HG02884 (cell line): ENCODE data around the gene CTDSPL.

Experiments used
- ATAC-seq: cut with Tn5 transposase; IDR thresholded peaks from one replicate; pipeline ENCODE4 v1.9.1; 2021; ENCODE audit warnings: mild to moderate bottlenecking, moderate library complexity; ENCODE audit not compliant: unreplicated experiment

The CTDSPL gene

DNA sequence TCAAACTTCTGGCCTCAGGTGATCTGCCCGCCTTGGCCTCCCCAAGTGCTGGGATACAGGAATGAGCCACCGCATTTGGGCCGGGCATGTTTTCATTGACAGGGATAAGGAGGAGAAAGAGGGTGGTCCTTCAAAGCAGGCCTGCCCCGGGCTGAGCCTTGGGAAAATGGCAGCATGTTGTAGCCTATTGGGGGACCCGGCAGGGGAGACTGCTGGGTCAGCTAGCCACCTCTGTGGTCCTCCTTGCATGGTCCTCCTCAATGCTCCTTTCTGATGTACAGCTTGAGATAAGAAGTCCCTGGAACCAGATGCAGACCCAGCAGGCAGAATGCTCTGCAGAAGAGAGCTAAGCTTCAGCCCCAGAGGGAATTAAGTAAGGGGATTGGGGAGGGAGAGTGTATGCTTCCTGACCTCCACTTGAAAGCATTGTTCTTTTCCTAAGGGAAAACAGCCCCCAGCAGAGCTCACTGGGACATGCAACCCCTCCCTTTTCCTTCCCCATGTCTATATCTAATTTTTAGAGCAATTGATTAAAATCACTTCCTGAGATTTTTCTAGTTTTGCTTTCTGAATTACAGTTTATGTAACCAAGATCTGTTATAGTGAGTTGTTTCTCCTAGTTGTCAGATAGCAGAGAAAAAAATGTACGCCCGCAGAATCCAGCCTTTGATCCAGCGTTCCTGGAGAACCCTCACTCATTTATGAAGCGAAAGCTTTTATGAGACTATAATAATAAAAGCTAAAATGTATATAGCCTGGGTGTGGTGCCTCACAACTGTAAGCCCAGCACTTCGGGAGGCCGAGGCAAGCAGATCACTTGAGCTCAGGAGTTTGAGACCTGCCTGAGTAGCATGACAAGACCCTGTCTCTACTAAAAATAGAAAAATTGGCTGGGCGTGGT lies 80.2 kb downstream of the CTDSPL start:
- ATAC-seq, result no peak

DNA sequence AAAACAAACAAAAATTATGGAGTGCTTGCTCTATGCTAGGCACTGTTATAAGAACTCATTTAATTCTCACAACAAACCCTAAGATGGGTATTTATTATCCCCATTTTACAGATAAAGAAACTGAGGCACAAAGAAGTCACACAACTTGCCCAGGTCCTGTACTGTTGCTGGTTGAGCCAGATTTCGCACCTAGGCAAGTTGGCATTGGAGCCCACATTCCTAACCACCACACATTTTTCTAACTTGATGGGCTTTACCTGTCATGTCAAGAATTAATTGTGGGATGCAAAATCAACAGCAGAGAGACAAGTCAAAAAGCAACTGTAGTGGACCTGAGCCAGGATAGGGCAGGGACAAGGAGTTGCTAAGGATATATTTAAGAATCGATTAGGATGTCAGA lies 81.0 kb downstream of the CTDSPL start:
- ATAC-seq, result no peak

DNA sequence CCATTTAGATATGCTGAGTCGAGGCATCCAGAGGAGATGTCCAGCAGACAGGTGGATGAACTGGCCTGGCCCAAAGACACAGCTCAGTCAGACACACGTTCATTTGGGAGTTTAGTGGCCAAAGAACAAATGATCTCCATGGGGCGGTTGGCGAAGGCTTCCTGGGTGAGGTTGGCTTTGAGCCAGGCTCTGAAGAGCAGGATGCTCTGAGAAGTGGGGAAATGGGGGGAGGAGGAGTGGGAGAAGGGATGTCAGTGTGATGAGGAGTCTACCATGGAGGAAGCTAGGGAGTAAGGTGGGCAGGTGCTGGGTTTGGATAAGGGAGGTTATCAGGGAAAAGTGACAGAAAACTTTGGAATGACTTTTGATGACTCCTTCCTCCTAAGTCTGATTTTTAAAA lies 81.4 kb downstream of the CTDSPL start:
- no peak for ATAC-seq

DNA sequence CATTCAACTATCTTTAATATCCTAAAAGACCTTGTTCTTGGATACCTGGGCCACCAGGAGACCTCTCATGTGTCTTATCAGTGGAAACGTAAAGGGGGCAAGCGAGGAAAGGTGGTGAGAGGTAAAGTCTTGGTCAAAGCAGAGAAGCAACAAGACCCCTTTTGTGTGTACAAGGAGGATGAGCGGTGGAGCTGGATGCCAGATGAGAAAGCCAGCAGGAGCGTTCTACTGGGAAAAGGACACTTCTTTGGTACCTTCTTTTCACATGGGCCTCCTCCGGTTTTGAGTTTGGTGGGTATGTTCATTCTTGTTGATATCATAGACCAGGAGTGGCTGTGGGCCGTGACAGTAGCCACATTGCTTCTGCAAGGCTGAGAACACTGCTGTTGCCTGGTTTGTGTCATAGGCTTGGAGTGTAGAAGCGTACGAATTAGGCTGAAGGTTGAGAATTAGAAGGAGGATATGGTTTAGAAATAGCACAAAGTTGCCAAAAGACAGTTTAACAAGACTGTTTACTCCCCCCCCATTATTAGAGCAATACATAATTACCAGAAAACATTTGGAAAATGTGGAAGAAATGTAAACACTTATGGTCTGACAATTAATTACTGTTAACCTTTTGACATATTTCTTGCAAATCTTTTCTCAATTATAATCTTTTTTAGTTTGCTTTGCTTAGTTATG lies 82.1 kb downstream of the CTDSPL start:
- ATAC-seq, result no peak

DNA sequence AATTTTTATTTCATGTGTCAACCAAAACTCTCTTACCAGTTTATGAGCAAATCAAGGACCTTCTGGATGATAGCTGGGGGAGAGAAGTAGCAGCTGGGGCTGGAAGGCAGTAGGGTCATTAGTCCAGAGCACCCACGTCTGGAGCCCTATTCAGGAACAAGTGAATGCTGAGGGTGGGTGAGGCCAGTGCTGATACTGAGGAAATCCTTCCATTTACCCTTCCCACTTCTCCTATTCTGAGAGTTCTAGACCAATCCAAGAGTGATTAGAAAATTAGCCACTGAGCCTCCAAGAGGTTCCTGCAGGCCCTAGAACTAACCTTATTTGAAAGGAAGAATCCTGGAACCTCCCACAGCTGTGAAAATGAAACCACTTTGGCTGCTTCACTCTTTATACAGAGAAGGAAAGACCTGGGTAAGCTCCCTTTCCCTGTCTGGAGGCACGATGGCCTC lies 82.7 kb downstream of the CTDSPL start:
- ATAC-seq, result no peak

DNA sequence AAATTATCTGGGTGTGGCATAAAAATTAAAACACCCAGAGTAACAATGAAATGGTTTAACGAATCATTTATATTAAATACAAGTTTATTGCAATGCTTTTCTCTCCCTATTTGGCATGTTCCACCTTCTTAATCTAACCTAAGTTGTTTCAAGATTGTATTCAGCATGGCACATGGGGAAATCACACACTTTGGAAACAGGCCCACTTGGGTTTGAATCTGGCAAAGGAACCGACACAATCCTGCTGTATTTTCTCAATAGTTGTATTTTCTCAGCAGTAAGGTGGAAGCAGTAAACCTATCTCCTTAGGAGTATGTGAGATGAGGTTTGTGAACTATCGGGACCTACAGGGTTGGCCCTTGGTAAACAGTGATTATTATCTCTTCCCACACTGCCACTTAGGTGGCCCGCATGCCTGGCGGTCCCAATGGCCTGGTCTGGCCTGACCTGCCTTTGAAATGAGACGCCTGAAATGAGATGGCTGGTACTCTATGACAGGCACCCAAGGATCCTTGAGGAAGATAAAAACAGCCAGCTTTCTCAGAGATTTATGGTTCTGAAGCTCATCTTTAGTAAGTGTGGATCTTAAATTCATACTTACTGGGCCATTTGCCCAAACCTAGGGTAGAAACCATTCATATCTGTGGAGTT lies 83.6 kb downstream of the CTDSPL start:
- ATAC-seq, result no peak

DNA sequence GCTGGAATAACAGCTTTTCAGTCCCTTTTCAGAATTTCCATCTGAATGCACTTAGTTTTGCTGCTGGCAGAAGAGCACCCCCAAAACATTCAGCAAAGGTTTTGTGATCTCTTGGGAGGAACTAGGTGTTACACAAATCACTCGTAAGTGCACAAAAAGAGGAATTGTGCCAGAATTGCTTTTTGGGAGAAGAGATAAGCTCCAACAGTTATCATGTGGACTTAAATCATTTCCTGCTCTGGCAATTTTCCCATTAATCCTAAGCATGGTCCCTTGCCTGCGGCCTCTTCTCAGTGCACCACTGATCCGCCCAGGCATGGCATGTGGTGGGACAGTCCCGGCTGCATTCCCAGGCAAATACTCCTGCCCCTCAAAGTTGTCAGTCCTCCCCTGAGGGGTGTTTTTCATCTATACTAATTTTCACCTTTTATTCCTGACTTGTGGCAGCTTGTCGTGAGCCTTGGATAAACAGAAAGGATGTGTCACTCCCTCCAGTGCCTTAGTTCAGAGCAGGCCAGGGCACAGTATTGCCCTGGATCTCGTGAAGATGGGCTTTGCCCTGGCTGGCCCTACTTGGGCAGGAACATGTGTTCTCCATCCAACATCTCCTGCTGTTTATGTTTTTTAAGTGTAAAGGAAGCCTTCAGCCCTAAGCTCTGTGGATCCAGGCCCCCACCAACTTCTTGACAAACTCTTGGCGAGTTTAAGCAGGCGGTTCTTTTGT lies 84.3 kb downstream of the CTDSPL start:
- ATAC-seq, result no peak

DNA sequence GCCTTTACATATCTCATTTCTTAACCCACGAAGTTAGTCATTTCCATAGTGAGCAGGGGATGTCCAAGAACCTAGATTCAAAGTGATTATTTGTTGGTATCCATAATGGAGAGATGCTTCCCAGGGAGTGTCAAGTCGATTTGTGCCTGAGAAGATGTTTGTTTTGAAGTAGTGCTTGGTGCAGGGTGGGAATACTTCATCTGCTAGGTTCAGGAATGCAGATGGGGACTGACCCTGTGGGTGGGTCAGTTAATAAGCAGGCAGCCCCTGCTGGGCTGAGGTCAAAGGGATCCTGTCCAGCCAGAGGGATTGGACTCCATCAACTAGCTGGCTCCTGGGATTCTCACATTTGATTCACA lies 84.8 kb downstream of the CTDSPL start:
- ATAC-seq, result no peak

DNA sequence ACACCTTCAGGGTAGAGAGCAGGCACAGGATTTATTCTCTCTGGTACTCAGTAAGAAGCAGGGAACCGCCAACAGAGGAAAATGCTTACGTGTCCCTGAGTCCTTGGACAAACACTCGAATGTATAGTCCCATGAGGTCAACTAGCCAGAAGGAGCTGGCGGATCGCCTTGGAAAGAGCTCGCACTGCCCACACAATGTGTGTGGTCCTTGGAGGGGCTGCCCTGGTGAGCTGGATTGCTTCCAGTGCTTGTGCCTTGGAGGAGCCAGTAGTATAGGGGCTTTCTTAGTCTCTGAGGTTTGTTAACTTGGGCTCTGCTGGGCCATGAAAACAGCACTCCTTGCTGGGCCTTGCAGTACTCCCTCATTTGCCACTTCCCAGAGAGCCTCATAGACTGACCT lies 88.2 kb downstream of the CTDSPL start:
- no peak for ATAC-seq

DNA sequence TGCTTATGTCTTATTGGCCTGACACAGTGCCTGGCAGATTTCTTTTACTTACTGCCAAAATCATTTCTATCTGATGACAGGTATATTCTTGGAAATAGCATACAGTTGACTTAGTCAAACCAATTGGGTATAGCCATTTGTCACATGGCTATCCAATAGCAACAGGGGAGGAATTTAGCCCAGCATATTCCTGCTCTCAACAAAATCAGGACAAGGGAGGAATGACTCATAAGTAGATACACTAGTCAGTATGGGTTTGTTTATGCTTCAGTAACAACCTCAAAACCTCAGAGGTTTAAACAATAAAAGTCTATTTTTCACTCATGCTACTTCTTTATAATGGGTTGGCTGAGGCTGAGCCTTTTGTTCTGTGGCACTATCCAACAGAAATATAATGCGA lies 90.9 kb downstream of the CTDSPL start:
- no peak for ATAC-seq

DNA sequence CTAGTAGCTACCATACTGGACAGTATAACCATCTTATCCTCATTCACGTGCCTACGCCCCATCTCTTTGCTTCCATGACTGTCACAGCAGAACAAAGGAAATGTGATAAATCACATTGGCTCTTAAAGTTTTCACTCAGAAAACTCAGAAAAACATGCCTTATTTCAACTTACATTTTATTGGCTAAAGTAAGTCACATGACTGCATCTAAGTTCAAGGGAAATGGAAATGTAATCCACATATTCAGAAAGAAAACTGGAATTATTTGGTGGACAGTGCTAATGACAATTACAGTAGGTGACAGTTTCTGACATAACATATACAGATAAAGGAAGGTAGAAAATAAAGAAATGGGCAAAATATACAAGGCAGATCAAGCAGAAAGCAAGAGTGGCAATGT lies 91.5 kb downstream of the CTDSPL start:
- ATAC-seq, result no peak

DNA sequence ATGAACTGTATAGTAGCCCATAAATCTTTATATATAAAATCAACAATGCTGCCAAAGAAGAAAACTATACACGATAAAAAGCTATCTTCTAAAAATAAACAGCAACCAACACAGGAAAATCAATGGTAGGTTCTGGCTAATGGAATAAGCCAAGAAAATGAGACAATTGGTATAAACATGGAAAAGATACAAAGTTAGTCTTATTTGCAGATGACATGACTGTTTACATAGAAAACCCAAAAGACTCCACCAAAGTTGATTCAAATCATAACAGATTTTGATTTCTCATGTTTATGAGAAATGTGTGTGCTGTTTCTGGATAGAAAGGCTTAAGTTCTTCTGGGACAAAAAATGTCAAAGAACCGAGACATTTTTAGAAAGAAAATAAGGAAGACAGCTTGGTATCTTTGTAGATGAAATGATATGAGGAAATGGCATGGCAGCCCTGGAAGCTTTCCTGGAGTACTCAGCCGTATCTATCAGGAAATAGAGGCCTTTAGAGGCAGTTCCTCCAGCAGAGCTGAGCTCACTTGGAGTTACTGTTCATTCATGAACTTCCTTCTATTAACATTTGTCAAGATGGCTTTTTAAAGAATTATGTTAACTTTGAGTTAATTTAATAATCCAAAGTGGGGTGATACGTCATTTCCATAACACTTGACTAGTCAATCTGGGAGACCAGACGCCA lies 92.2 kb downstream of the CTDSPL start:
- no peak for ATAC-seq

DNA sequence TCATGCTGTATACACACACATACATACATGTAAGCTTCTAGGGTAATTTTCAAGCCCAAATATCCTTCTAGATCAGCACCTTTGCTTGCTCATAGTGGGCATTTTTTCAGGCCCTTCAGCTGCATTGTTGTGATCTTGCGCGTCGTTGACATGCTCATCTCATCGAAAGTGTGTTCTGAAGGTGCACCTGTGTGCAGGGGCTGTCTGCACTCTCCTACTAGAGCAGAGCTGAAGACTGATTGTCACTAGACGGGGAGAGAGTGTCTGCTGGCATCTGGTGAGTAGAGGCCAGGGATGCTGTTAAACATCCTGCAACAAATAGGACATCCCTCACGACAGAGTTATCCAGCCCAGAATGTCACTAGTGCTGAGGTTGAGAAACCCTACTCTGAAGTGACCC lies 93.2 kb downstream of the CTDSPL start:
- no peak for ATAC-seq

DNA sequence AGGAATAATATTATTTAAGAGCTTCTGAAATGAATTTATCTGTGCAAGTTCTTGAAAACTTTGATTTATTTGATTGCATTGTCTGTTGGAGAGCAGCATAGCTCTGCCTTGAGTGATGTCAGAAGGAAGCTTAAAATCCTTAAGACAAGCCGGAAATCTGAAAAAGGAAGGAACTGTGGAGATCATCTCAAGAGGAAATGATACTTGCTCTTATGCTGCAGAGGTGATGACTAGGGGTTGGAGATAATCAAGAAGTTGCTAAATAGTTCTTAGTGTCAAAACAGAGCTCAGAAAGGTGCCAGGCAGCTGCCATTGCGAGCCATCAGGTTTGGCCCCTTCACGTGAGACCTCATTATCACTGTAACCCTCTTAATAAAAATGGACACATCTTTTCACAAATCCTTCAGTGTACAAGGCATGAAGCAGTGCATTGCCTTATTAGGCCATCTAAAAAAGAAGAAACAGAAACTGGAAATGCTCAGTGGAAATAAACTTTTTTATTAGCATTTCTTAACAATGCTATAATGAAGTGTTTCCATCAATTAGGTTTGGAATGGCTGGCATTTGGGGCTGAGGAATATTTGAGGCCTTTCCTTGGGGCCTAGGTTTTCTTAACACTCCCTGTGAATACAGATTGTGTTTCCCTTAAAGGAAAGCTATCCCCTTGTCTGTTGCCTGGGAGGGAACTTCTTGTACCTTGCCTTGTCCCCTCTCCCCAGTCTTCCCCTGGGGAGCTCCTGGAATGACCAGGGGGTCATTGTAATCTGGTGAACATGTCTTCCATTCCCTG lies 94.4 kb downstream of the CTDSPL start:
- ATAC-seq, result no peak

DNA sequence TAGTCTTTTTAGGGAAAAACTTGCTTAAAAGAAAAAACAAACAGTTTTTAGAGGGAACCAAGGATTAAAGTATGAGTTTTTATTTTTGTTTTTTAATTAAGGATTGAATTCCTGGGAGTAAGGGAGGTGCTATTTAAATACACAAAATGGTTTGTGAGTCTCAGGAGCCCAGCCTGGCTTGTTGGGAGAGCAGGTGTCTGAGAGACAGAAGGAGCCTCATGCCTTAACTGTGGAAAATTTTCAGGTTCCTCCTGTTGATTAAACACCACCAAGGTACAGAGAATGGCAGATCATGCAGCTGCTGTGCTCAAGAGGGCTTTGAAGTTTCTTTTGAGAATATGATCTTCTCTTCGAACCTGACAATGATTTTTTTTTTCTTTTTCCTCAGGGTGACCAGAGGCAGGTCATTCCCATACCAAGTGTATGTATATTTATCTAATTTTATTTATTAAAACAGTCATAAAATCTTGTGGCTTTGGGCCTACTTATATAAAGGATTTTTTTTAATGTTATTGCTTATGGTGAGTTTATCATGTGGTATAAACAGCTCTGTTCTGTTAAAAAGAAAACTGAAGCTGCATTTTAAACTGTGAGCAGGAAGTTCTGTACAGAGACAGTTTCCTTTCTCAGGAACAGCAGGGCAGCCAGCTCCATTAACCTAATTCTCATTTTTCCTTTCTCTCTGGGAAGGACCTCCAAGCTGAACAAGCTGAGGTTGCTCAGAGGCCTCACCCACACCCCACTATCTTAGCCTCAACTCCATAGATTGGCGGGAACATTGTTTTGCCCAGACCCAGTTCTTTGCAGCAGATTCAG lies 95.3 kb downstream of the CTDSPL start:
- ATAC-seq, result no peak

DNA sequence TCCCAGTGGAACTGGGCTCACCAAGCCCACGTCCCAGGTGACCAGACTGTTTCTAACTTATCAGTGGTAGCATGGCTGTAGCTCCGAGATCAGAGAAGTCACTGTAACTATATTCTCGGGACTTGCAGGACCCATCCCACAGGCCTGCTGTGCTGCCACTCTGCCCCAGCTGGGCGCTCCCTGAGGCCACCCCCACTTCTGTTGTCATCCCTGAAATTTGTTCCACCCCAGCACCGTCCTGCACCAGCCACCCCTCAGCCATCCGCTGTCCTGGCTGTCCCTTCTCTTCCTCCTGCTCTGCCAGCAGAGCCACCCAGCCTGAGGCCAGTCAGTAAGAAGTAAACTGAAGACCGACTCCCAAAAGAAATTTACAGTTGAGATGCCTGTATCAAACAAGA lies 95.9 kb downstream of the CTDSPL start:
- ATAC-seq, result no peak

DNA sequence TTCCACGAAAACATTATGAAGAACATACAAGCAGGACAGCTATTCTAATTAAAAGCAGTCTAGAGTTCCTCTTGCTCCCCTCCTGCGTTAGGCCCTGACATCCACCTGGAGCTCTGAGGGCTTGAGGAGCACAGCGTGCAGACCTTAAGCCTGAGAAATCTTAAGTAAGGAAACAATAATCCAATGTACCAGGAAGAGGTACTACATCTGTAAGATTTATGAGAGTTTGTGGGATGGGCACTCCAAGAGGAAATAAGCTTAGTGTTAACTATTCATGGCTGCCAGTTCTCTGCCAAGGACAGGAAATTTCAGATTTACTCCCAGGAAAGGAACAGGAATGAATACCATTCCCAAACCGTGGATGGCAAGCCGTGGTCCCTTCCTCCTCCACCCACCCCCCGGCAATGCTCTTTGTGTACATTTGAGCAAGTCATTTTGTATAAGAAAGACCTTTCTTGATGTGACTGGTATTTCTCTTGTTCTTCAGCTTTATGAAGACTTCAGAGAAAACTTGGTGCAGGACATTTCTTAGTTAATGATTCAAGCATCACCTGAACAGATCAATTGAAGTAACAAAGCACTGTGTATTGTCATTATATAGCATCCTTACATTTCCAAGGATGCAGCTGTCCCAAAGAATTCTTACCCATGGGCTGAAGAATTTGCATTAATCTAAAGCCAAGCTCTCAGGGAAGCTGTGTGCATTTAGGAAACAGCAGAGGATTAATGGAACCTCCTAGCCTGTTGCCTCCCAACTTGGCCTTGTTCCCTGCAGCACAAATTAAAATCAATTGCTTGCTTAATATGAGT lies 100.1 kb downstream of the CTDSPL start:
- ATAC-seq, result no peak

DNA sequence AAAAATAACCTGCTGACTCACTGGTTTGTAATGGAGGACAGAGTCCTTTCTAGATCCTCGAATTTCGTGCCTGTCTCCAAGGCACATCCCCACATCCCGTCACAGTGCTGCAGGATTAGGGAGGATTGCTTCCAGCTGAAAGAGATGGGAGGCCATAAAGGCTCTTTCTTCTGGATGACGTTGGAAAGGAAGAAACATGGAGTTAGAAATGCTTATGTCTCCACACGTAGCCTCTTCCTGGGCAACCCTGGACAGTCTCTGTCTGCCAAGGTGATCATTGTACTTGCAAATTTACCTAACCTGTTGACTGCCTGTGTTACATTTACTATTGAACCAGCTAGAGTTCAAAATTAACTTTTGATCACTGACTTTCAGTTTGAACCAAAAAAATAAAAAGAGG lies 101.3 kb downstream of the CTDSPL start:
- no peak for ATAC-seq
